HepG2 (cell line): ENCODE data around the gene NPEPL1. TPM values are rescaled to one million over a fixed set of nuclear protein-coding genes. Genes with fewer than 3 reads are reported as not detected.

Experiments used
- ATAC-seq: fragments of 200-7000 bp; cut with Tn5 transposase; 3 replicates; pipeline ENCODE4 v1.9.1; 2020; ENCODE audit warnings: mild to moderate bottlenecking, moderate library complexity
- BruUV-seq: library from RNA; stranded (reverse); fragments of 400-500 nt; replicated peaks from 2 replicates; lab custom pipeline; 2021; lab: Mats Ljungman, UMichigan
- CTCF ChIA-PET: fragments of 300-600 bp; formaldehyde crosslinking; extraction: SDS; loops from one replicate; lab custom pipeline; 2021; ENCODE audit warnings: low total read pairs, inconsistent platforms, low intra/inter-chr PET ratio; lab: Yijun Ruan, JAX
- POLR2A ChIA-PET: fragments of 350-600 bp; sonication (Branson Sonifier 250); formaldehyde crosslinking; loops from one replicate; lab custom pipeline; 2020; ENCODE audit warnings: antibody characterized with exemption, inconsistent platforms; lab: Yijun Ruan, JAX
- DNase-seq: peaks from one replicate; pipeline ENCODE4 v3.0.0-alpha.2; 2015; ENCODE audit warnings: low spot score
- FAIRE-seq: peaks from 3 replicates; lab custom pipeline; 2011; peaks lifted over from hg19 to GRCh38; lab: Jason Lieb, UNC
- H2AFZ ChIP-seq: one replicate; pipeline ENCODE4 v1.6.1; 2011; ENCODE audit warnings: low read length, inconsistent platforms
- H3K27ac ChIP-seq: fragments of 300-600 bp; 3 replicates; pipeline ENCODE4 v1.8.0; 2011; ENCODE audit warnings: mixed run types, mild to moderate bottlenecking, mixed read lengths, low read length, inconsistent platforms; ENCODE audit not compliant: insufficient read depth; ENCODE audit errors: extremely low read length
- H3K27me3 ChIP-seq, 2 experiments: fragments of 200-600 bp in 1 of 2; 2 replicates in 1 of 2; 3 replicates in 1 of 2; pipeline versions ENCODE4 v1.6.0 to v1.8.0; 2011; ENCODE audit warnings: low read length in 2 of 2, mild to moderate bottlenecking in 2 of 2, moderate library complexity in 2 of 2, inconsistent platforms in 1 of 2; ENCODE audit not compliant: insufficient read depth in 2 of 2, control insufficient read depth in 1 of 2
- H3K36me3 ChIP-seq, 2 experiments: fragments of 200-600 bp in 1 of 2; replicated peaks in 1 of 2; 2 replicates in 1 of 2; 3 replicates in 1 of 2; pipeline versions ENCODE4 v1.5.1 to v1.8.0; 2011; ENCODE audit warnings: low read length in 2 of 2, inconsistent platforms in 1 of 2; ENCODE audit not compliant: insufficient read depth in 2 of 2, control insufficient read depth in 1 of 2
- H3K4me1 ChIP-seq: 2 replicates; pipeline ENCODE4 v1.5.1; 2012; ENCODE audit warnings: low read length, inconsistent platforms; ENCODE audit not compliant: insufficient read depth
- H3K4me2 ChIP-seq: 2 replicates; pipeline ENCODE4 v1.6.0; 2011; ENCODE audit warnings: low read depth, low read length, inconsistent platforms
- H3K4me3 ChIP-seq, 3 experiments: fragments of 200-600 bp in 1 of 3; sonication (generic), shearing (Covaris generic) in 1 of 3; replicated peaks in 1 of 3; 2 replicates each; pipeline ENCODE4 v1.5.1; 2011 to 2016; ENCODE audit warnings: low read length in 3 of 3, inconsistent platforms in 2 of 3, low read depth in 2 of 3, mild to moderate bottlenecking in 2 of 3, control low read depth in 1 of 3, mixed read lengths in 1 of 3; ENCODE audit not compliant: insufficient read depth in 1 of 3
- H3K79me2 ChIP-seq: one replicate; pipeline ENCODE4 v1.6.1; 2011; ENCODE audit warnings: low read length, inconsistent platforms; ENCODE audit not compliant: insufficient read depth
- H3K9ac ChIP-seq: 2 replicates; pipeline ENCODE4 v1.6.0; 2011; ENCODE audit warnings: mild to moderate bottlenecking, low read depth, low read length, inconsistent platforms; ENCODE audit not compliant: insufficient read depth
- H3K9me3 ChIP-seq: 2 replicates; pipeline ENCODE4 v1.5.1; 2012; ENCODE audit warnings: mild to moderate bottlenecking, low read length
- H4K20me1 ChIP-seq: 2 replicates; pipeline ENCODE4 v1.6.0; 2011; ENCODE audit warnings: inconsistent platforms, mild to moderate bottlenecking, low read length, moderate library complexity; ENCODE audit not compliant: insufficient read depth
- AGO2 ChIP-seq: fragments of 200-400 bp; formaldehyde crosslinking; optimal IDR thresholded peaks from 2 replicates; pipeline ENCODE3; 2017; ENCODE audit warnings: mild to moderate bottlenecking, low read depth, low read length, moderate library complexity
- EHMT2 ChIP-seq: fragments of 200-600 bp; sonication (generic); IDR thresholded peaks from 2 replicates; pipeline ENCODE4 v1.7.0; 2017; ENCODE audit warnings: antibody characterized with exemption, low read depth, low read length, borderline replicate concordance
- FOXJ3 ChIP-seq: sonication (generic); formaldehyde crosslinking; IDR thresholded peaks from 2 replicates; pipeline ENCODE4 v1.4.0; 2020; ENCODE audit warnings: missing genetic modification reagents, mild to moderate bottlenecking, borderline replicate concordance
- RBM22 ChIP-seq: fragments of 200-400 bp; formaldehyde crosslinking; optimal IDR thresholded peaks from 2 replicates; pipeline ENCODE3; 2017; ENCODE audit warnings: mild to moderate bottlenecking, low read length, moderate library complexity
- WGBS: methylation state at CpG from one replicate; pipeline ENCODE4 v1.1.6; 2017; ENCODE audit warnings: low lambda C conversion rate; 5-methylcytosine and 5-hydroxymethylcytosine counted together
- in situ Hi-C: cut with HindIII; loops from 2 replicates; pipeline ENCODE4 v1.10.0; 2017; ENCODE audit warnings: low pct_unique_long_range_greater_than_20kb; ENCODE audit not compliant: extremely low pct_ligation_motif_present
- intact Hi-C: fragments of 100-400 bp; cut with micrococcal nuclease; formaldehyde crosslinking; loops from one replicate; pipeline ENCODE4 v1.10.0; 2022; ENCODE audit not compliant: unreplicated experiment
- polyA plus RNA-seq, 8 experiments: library from polyadenylated mRNA; depleted of rRNA in 3 of 8; stranded (reverse) in 7 of 8; unstranded in 1 of 8; fragments of >200 nt; fragmentation: Illumina TruSeq in 4 of 8; extraction: Trizol in 4 of 8; gene quantifications; 2 replicates each; pipeline versions ENCODE4 v1.2.1 to v1.2.3, GENCODE V29; 2011 to 2016; ENCODE audit warnings: low read depth in 4 of 8, missing spikeins in 1 of 8, mixed read lengths in 1 of 8; ENCODE audit not compliant: insufficient read depth in 1 of 8
- total RNA-seq, 5 experiments: library from RNA; depleted of rRNA; stranded (reverse); fragments of >200 nt; fragmentation: Illumina TruSeq; extraction: Trizol; gene quantifications; 2 replicates each; pipeline ENCODE4 v1.2.3, GENCODE V29; 2016; ENCODE audit warnings: low read depth in 1 of 5
- TF ChIP-seq, protein P1 (sequence below): sonication (generic); formaldehyde crosslinking; IDR thresholded peaks from 2 replicates; pipeline ENCODE4 v1.8.0; 2022; ENCODE audit warnings: low read depth, missing genetic modification reagents

Gene NPEPL1
- total and polyA plus RNA-seq, 2 of the 13 experiments (the other 11 are each of a cell fraction or from before 2014, with no cell fraction given), result 4.1 to 7.5 TPM

DNA sequence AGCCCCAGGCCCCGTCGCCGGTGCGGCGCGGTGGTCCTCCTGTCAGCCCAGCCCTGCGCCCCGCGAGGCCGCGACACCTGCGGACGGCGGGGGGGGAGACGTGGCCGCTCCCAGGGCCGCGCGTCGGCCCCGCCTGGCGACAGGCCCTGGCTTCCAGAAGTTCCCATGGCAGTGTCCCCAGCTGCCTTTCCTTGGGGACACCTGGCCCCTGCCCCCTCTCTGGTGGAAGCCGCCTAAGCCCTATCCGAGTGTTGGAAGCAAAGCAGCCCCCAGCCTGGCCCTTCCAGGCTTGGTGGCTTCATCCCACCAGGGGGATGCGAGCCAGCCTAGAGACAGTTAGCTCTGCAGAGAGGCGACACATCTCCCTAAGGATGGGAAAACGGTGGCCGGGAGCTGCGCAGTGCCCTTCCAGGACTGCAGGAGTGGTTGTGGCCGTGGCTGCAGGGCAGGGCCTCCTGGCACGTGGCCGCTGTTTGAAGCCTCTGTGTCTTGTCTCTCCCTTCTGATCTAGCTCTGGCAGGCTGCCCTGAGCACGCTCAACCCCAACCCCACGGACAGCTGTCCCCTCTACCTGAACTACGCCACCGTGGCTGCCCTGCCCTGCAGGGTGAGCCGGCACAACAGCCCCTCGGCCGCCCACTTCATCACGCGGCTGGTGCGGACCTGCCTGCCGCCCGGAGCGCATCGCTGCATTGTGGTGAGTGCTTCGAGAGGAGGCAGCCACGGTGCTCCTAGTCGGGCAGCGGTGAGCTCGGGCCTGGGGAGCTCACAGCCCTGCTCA lies 816 bp downstream of the NPEPL1 start:
- BruUV-seq, result no TSS peak
- ATAC-seq (no peak), DNase-seq (no peak), FAIRE-seq (no peak)
- WGBS, result 96% methylated on average over 45 of the region's 51 CpGs
- in situ Hi-C loops, result no loop called here
- ChIA-PET CTCF (no interaction called here), POLR2A (no interaction called here)
- Histone ChIP-seq H3K27me3 (no peaks in the 10 kb centered on the region), H3K9ac (no peak overlapping the region), H3K9me3 (no peaks in the 10 kb centered on the region), H3K27ac (no peak overlapping the region), H3K79me2 (no peaks in the 10 kb centered on the region), H3K4me3 (no peak overlapping the region), H3K36me3 (peaks cover 6 to 16% of the 10 kb centered on the region in 2 experiments; a peak in 4 of 5 replicates), H2AFZ (no peak overlapping the region), H3K4me1 (no peaks in the 10 kb centered on the region), H3K4me2 (no peak overlapping the region), H4K20me1 (no peaks in the 10 kb centered on the region)
- TF ChIP-seq FOXJ3 (CRISPR knock-in tag) (no peak), AGO2 (peak; percentile 44)
- intact Hi-C loops, result no loop called here

DNA sequence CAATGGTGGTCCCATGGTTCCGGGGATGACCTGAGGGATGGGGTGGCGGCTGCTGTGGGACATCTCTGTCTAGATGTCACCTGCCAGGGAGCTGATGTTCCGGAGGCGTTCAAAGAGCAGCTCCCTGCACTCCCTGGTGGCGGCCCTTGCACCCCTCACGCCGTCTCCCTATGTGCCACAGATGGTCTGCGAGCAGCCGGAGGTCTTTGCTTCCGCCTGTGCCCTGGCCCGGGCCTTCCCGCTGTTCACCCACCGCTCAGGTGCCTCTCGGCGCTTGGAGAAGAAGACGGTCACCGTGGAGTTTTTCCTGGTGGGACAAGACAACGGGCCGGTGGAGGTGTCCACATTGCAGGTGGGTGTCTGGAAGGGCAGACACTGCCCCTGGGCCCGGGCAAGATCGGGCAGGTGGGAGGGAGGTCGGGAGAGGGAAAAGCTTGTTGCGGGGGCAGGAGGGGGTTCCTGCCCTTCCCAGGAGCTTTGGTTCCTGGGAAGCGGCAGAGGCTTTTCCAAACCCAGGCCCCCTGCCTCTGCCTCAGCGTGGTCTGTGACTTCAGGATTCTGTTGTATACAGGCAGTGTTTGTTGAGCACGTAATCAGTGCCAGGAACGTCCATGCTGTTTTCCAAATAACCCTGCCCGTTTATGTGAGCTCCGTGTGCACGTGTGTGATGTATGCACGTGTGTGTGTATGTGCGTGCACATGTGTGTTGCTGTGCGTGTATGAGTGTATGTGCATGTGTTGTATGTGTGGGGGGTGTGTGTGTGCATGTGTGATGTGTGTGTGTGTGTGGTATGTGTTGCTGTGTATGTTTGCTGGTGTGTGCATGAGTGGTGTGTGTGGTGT lies 1.9 kb downstream of the NPEPL1 start:
- intact Hi-C loops, result no loop called here
- no peaks in the 10 kb centered on the region for H3K27me3 ChIP-seq
- in situ Hi-C loops, result no loop called here
- ATAC-seq (no peak), DNase-seq (no peak), FAIRE-seq (no peak)
- no peak overlapping the region for H3K27ac ChIP-seq
- peaks cover 13 to 22% of the 10 kb centered on the region in 2 experiments; a peak in 4 of 5 replicates for H3K36me3 ChIP-seq
- H2AFZ ChIP-seq, result no peak overlapping the region
- no peaks in the 10 kb centered on the region for H3K9me3 ChIP-seq
- TF ChIP-seq EHMT2 (no peak), RBM22 (peak; percentile 40)
- TF ChIP-seq, protein P1, sequence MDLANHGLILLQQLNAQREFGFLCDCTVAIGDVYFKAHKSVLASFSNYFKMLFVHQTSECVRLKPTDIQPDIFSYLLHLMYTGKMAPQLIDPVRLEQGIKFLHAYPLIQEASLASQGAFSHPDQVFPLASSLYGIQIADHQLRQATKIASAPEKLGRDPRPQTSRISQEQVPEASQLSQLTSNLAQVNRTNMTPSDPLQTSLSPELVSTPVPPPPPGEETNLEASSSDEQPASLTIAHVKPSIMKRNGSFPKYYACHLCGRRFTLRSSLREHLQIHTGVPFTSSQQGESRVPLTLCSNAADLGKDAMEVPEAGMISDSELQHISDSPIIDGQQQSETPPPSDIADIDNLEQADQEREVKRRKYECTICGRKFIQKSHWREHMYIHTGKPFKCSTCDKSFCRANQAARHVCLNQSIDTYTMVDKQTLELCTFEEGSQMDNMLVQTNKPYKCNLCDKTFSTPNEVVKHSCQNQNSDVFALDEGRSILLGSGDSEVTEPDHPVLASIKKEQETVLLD (CRISPR knock-in tag), result 0 out of 2 replicates have a peak, but pooled peaks have one; percentile 26
- POLR2A ChIA-PET, result no interaction called here
- no peaks in the 10 kb centered on the region for H4K20me1 ChIP-seq
- WGBS, result 95% methylated on average over 33 of the region's 33 CpGs
- CTCF ChIA-PET, result no interaction called here
- H3K9ac ChIP-seq, result no peak overlapping the region
- no TSS peak for BruUV-seq
- H3K4me1 ChIP-seq, result no peaks in the 10 kb centered on the region
- no peak overlapping the region for H3K4me2 ChIP-seq
- no peak overlapping the region for H3K4me3 ChIP-seq
- H3K79me2 ChIP-seq, result no peaks in the 10 kb centered on the region
